ENCODE results near the gene DQX1.

DNA sequence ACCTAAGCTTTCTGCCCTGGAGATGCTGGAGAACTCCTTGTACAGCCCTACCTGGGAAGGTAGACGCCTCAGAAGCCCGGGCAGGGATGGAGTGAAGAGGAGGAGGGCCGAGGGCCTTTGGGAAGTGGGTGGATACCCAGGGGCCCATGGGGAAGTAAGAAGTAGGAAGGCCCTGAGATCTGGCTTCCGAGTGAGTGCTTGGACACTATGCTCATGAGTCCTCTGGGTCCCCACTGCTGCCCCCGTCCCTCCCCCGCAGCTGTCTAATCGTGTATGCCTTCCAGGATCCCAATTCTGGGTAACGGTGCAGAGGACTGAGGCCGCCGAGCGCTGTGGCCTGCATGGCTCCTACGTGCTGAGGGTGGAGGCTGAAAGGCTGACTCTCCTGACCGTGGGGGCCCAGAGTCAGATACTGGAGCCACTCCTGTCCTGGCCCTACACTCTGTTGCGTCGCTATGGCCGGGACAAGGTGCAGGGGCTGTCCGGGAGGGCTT lies 29.6 kb upstream of the DQX1 start:
- TF ChIP-seq ZFP30 (CRISPR knock-in tag; IDR thresholded peaks at IDR 0.05) (no peak), SNAI2 (CRISPR knock-in tag; IDR thresholded peaks at IDR 0.05) (no peak)

All from SK-N-SH treated with all-trans-retinoic acid at 6 μM for 48 hours (cell line).